GM10248 (cell line): ENCODE data around the gene CUX1.
"Not testable (repeated sequence)": the region's sequence is repeated elsewhere in the genome, so short reads cannot be mapped to it uniquely, and the experiment has no call there.

Source experiments
- CTCF ChIA-PET: fragments of 300-600 bp; sonication (Branson Sonifier 250); formaldehyde crosslinking; extraction: SDS; loops from one replicate; lab custom pipeline; 2021; ENCODE audit warnings: antibody characterized with exemption; lab: Yijun Ruan, JAX
- POLR2A ChIA-PET: fragments of 350-650 bp; sonication (Branson Sonifier 250); formaldehyde crosslinking; extraction: SDS; loops from one replicate; lab custom pipeline; 2020; ENCODE audit warnings: antibody characterized with exemption; lab: Yijun Ruan, JAX
- DNase-seq: peaks from one replicate; pipeline ENCODE4 v3.0.0; 2012; ENCODE audit errors: extremely low spot score
- TF ChIP-seq, protein P1 (sequence below): IDR thresholded peaks from 2 replicates; pipeline ENCODE4 v1.5.1; 2012; ENCODE audit warnings: mild to moderate bottlenecking, low read depth; ENCODE audit errors: extremely low read depth, missing control alignments, control extremely low read depth

Gene CUX1

DNA sequence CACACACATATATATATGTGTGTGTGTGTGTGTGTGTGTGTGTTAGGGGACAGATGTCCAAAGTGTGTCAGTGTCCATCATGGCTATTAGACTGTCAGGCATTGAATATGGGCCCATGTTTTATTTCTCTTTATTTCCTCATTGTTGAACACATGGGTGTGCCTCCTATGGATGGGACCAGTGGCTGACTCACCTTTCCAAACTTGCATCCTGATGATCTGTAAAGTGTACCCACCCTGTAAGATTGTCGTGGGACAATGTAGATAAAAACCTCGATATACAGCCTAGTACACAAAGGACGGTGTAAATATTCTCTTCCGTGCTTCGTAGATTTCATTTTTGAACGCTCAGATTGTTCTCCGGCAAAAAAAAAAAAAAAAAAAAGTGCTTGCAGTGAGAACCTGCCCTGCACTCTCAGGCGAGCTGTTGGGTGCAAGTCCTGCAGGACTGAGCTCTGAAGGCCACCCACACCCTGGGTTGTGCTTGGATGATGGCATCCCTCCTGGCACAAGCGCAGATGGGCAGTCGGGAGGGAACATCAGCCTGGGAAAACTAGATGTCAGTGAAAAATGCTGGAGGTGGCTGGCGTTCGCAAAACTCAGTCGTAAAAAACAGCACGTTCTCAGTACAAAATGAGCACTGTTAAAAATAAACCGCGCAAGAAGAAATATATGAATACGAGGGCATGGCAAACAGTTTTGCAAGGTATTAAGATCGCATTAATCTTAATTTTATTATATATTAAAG, 166.9 kb downstream of the CUX1 start:
- DNase-seq: no peak
- ChIA-PET CTCF (interaction anchor here (0.6 kb wide), 1 partner anchor 22 kb away, joined by 4 read pairs; no protein-coding TSS in a partner anchor), POLR2A (no interaction called here)
- TF ChIP-seq, protein P1, sequence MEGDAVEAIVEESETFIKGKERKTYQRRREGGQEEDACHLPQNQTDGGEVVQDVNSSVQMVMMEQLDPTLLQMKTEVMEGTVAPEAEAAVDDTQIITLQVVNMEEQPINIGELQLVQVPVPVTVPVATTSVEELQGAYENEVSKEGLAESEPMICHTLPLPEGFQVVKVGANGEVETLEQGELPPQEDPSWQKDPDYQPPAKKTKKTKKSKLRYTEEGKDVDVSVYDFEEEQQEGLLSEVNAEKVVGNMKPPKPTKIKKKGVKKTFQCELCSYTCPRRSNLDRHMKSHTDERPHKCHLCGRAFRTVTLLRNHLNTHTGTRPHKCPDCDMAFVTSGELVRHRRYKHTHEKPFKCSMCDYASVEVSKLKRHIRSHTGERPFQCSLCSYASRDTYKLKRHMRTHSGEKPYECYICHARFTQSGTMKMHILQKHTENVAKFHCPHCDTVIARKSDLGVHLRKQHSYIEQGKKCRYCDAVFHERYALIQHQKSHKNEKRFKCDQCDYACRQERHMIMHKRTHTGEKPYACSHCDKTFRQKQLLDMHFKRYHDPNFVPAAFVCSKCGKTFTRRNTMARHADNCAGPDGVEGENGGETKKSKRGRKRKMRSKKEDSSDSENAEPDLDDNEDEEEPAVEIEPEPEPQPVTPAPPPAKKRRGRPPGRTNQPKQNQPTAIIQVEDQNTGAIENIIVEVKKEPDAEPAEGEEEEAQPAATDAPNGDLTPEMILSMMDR: no peak

DNA sequence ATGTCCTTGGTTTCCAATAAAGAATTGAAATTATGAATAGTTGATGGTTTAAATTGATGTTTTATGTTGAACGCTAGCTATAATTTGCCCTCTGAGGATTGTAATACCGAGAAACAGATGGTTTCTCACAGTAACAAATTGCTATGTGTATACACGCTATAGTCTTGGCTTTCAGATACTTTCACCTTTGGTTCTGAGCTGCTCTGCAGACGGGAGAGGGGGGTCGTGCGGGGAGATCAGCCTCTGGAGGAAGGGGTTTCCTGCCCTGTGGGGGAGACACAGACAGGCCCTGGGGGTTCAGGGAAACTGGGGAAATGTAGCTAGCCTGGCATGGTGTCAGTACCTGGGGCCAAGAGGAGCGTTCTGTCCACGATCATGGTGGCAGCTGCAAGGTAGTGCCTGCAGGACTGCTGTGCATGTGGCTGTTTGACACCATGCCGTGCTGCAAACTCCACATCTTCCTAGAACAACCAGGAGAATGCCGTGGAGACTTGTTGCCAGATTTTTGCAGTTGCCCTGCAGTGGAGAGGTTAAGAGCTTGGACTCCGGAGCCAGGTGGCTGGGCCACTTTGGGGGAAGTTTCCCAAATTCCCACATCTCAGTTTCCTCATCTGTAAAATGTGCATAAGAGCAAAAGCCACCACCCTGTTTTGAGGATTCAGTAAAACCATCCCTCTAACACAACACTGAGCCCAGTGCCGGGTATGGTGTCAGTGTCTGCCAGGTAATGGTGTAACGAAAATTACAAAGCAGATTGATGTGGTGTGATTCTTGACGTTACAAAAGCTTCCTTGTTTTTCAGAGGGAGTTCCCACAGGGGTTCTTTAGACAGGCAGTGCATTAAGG, 167.9 kb downstream of the CUX1 start:
- DNase-seq: no peak
- ChIA-PET POLR2A (no interaction called here), CTCF (interaction anchor here (0.6 to 2.0 kb wide), 5 partner anchors 8 to 243 kb away, joined by 3 to 6 read pairs (median 4); no protein-coding TSS in a partner anchor)
- TF ChIP-seq, protein P1: no peak

DNA sequence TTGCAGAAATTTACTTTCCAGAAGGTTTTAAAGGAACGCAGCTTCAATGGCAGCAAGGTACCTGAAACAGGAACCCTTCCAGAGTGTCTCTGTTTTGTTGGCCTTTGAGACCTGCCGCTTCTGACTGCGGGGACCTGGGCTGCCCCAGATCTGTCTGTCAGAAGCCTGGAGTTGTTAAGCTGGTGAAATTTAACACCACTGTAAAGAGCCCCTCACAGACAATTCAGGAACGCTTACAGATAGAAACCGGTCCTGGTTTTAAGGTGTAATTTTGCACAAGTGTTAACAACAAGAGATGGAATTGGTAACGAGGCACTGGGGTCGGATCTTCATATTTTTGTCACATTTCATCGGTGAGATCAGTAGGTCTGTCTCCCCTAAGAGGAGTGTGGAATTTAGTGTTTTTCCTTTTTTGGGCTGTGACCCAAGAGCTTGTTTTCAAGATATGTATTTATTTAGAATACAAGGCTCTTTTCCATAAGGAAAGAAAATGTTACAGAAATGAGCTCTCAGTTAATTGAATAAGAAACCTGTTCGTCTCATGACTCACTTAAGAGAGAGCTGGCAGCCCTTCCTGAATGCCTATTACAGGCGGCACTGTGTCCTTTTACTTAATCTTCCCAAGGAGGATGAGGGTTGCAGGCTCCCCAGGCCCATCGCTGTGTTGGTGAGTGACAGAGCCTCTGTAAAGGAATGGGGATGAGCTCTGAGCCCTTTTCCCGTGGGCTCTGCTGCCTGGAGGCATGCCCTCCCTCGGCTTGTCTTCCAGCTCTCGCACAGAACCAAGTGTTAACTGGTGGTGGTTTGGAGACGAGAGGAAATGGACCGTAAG, 168.7 kb downstream of the CUX1 start:
- DNase-seq: no peak
- TF ChIP-seq, protein P1: no peak
- ChIA-PET CTCF (interaction anchor here (1.0 to 2.0 kb wide), 5 partner anchors 9 to 244 kb away, joined by 3 to 6 read pairs (median 5); no protein-coding TSS in a partner anchor), POLR2A (no interaction called here)

DNA sequence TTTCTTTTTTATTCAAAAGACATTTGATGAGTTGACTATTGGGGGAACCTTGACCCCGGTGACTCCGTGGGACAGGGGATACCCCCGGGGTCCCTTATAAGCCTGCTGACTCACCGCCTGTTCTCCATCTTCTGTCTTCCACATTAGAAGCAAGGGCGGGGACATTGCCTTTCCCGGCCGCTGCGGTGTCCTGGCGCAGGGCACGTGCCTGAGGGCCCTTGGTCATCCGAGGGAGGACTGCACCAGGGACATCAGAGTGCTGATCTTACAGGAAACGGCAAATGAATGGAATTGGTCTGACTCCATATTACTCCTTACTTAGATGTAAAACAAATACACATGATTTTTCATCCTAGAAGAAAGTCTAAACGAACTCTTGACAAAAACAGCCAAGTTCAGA, 170.1 kb downstream of the CUX1 start:
- CTCF ChIA-PET: interaction anchor here (1.5 kb wide), 1 partner anchor 10 kb away, joined by 5 read pairs; no protein-coding TSS in a partner anchor
- TF ChIP-seq, protein P1: no peak

DNA sequence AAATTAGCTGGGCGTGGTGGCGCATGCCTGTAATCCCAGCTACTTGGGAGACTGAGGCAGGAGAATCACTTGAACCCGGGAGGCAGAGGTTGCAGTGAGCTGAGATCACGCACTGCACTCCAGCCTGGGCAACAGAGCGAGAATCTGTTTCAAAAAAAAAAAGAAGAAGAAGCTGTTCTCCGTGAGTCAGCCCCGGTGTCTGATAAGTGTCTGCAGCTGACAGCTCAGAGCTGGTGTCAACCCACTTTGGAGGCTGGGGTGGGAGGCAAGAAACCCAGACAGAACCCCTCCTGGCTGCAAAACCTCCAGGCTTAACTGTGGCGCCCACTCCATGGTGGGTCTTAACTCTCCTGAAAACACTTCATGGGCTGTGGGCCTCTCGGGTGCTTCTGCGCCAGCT, 170.6 kb downstream of the CUX1 start:
- DNase-seq, POLR2A ChIA-PET, CTCF ChIA-PET: not testable (repeated sequence)

More for the DNA sequence above, 170.1 kb downstream of the CUX1 start:
- DNase-seq: no peak
- POLR2A ChIA-PET: no interaction called here

DNA sequence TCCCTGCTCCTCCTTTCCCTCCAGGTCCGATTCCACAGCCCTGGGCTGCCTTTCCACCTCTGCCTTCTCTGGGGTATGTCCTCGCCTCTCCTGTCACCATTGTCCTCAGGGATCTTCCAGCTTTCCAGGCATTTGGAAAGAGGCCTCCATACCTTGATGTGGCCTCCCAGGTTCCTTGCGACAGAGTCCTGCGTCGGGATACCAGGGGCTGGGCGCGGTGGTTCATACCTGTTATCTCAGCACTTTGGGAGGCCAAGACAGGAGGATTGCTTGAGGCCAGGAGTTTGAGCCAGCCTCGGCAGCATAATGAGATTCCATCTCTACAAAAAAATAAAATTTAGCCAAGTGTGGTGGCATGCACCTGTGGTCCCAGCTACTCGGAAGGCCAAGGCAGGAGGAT, 171.1 kb downstream of the CUX1 start:
- TF ChIP-seq, protein P1: no peak
- ChIA-PET POLR2A (no interaction called here), CTCF (no interaction called here)
- DNase-seq: no peak
